SK-N-SH treated with all-trans-retinoic acid at 6 μM for 48 hours (cell line): ENCODE data around the gene KLK4.

Experiments
- ATAC-seq: fragments of 200-7000 bp; cut with Tn5 transposase; 3 replicates; pipeline ENCODE4 v1.9.1; 2020; ENCODE audit warnings: mild to moderate bottlenecking, moderate library complexity
- ARNTL ChIP-seq: fragments of 450-650 bp; formaldehyde crosslinking; IDR thresholded peaks from 2 replicates; pipeline ENCODE4 v1.5.0; 2020; ENCODE audit warnings: low read depth, mild to moderate bottlenecking, moderate library complexity, borderline replicate concordance
- BACH2 ChIP-seq: fragments of 250-450 bp; sonication (Bioruptor Pico); IDR thresholded peaks from 2 replicates; pipeline ENCODE4 v1.9.0; 2021; ENCODE audit warnings: mild to moderate bottlenecking, borderline replicate concordance
- CSDC2 ChIP-seq: fragments of 250-450 bp; sonication (Bioruptor Pico); IDR thresholded peaks from 2 replicates; pipeline ENCODE4 v1.5.0; 2020; ENCODE audit warnings: mild to moderate bottlenecking, moderate library complexity
- ESRRG ChIP-seq: fragments of 250-450 bp; sonication (Bioruptor Pico); IDR thresholded peaks from 2 replicates; pipeline ENCODE4 v1.6.1; 2021; ENCODE audit warnings: mild to moderate bottlenecking
- GLIS3 ChIP-seq: fragments of 250-450 bp; sonication (Bioruptor Pico); IDR thresholded peaks from 2 replicates; pipeline ENCODE4 v1.5.0; 2020; ENCODE audit warnings: mild to moderate bottlenecking, moderate library complexity
- ISL1 ChIP-seq: fragments of 250-450 bp; sonication (Bioruptor Pico); IDR thresholded peaks from 2 replicates; pipeline ENCODE4 v2.1.2; 2022; ENCODE audit warnings: mild to moderate bottlenecking, moderate library complexity
- OSR1 ChIP-seq: fragments of 250-450 bp; sonication (Bioruptor Pico); IDR thresholded peaks from 2 replicates; pipeline ENCODE4 v1.8.0; 2022; ENCODE audit warnings: moderate library complexity, mild to moderate bottlenecking, inconsistent platforms
- PPARA ChIP-seq: fragments of 250-450 bp; sonication (Bioruptor Pico); IDR thresholded peaks from 2 replicates; pipeline ENCODE4 v1.5.0; 2020; ENCODE audit warnings: mild to moderate bottlenecking, borderline replicate concordance
- RARB ChIP-seq: fragments of 250-450 bp; sonication (Bioruptor Pico); IDR thresholded peaks from 2 replicates; pipeline ENCODE4 v1.8.0; 2021; ENCODE audit warnings: mild to moderate bottlenecking, moderate library complexity
- SNAI2 ChIP-seq: fragments of 250-450 bp; sonication (Bioruptor Pico); IDR thresholded peaks from 2 replicates; pipeline ENCODE4 v1.5.0; 2020; ENCODE audit warnings: mild to moderate bottlenecking, moderate library complexity
- TCF4 ChIP-seq: fragments of 250-450 bp; sonication (Bioruptor Pico); IDR thresholded peaks from 2 replicates; pipeline ENCODE4 v1.8.0; 2021; ENCODE audit warnings: mild to moderate bottlenecking, moderate library complexity, borderline replicate concordance
- TOX ChIP-seq: fragments of 250-450 bp; sonication (Bioruptor Pico); IDR thresholded peaks from 2 replicates; pipeline ENCODE4 v1.8.0; 2021; ENCODE audit warnings: mild to moderate bottlenecking, moderate library complexity, borderline replicate concordance
- ZC3H10 ChIP-seq: fragments of 250-450 bp; sonication (Bioruptor Pico); IDR thresholded peaks from 2 replicates; pipeline ENCODE4 v1.5.1; 2021; ENCODE audit warnings: mild to moderate bottlenecking, moderate library complexity
- ZFP3 ChIP-seq: fragments of 250-450 bp; sonication (Bioruptor Pico); IDR thresholded peaks from 2 replicates; pipeline ENCODE4 v1.5.0; 2020; ENCODE audit warnings: mild to moderate bottlenecking, moderate library complexity
- ZFP30 ChIP-seq: fragments of 450-650 bp; formaldehyde crosslinking; IDR thresholded peaks from 2 replicates; pipeline ENCODE4 v1.5.0; 2022; ENCODE audit warnings: mild to moderate bottlenecking, moderate library complexity
- ZNF565 ChIP-seq: fragments of 450-650 bp; formaldehyde crosslinking; conservative IDR thresholded peaks from 2 replicates; pipeline ENCODE4 v1.5.0; 2020; ENCODE audit warnings: low read depth, mild to moderate bottlenecking, moderate library complexity
- ZNF70 ChIP-seq: fragments of 450-650 bp; formaldehyde crosslinking; IDR thresholded peaks from 2 replicates; pipeline ENCODE4 v1.5.0; 2020; ENCODE audit warnings: mild to moderate bottlenecking, moderate library complexity
- ZNF8 ChIP-seq: fragments of 450-650 bp; formaldehyde crosslinking; IDR thresholded peaks from 2 replicates; pipeline ENCODE4 v1.5.0; 2020; ENCODE audit warnings: mild to moderate bottlenecking, moderate library complexity
- TF ChIP-seq, protein P1 (sequence below): fragments of 250-450 bp; sonication (Bioruptor Pico); IDR thresholded peaks from 2 replicates; pipeline ENCODE4 v1.8.0; 2021; ENCODE audit warnings: low read depth, mild to moderate bottlenecking, moderate library complexity, borderline replicate concordance
- TF ChIP-seq, protein P2 (sequence below): fragments of 250-450 bp; sonication (Bioruptor Pico); IDR thresholded peaks from 2 replicates; pipeline ENCODE4 v1.5.1; 2021; ENCODE audit warnings: mild to moderate bottlenecking, moderate library complexity
- TF ChIP-seq, protein P3 (sequence below): fragments of 250-450 bp; sonication (Bioruptor Pico); IDR thresholded peaks from 2 replicates; pipeline ENCODE4 v1.8.0; 2020; ENCODE audit warnings: mild to moderate bottlenecking, moderate library complexity, borderline replicate concordance
- TF ChIP-seq, protein P4 (sequence below): fragments of 250-450 bp; sonication (Bioruptor Pico); IDR thresholded peaks from 2 replicates; pipeline ENCODE4 v1.5.1; 2020; ENCODE audit warnings: low read depth, mild to moderate bottlenecking, moderate library complexity

Gene KLK4

DNA sequence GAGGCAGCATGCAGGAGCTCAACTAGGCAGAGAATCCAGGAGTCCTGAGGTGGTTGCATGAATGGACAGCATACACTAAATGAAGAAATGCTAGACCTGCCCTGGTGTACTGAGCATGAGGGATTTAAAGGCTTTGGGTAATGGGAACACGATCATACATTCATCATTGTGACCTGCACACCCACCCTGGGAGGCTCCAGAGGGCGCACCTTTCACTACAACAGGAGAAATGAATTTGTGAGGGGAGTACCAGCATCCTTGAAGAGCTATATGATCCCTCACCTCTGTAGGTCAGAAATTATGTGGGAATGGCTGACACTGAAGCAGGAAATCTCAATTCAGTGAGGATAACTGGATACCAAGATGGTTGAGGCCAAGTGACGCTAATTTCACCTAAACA lies 29.0 kb downstream of the KLK4 start (continued):
- TF ChIP-seq, protein P1, sequence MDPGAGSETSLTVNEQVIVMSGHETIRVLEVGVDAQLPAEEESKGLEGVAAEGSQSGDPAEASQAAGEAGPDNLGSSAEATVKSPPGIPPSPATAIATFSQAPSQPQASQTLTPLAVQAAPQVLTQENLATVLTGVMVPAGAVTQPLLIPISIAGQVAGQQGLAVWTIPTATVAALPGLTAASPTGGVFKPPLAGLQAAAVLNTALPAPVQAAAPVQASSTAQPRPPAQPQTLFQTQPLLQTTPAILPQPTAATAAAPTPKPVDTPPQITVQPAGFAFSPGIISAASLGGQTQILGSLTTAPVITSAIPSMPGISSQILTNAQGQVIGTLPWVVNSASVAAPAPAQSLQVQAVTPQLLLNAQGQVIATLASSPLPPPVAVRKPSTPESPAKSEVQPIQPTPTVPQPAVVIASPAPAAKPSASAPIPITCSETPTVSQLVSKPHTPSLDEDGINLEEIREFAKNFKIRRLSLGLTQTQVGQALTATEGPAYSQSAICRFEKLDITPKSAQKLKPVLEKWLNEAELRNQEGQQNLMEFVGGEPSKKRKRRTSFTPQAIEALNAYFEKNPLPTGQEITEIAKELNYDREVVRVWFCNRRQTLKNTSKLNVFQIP (CRISPR knock-in tag) = no peak
- TF ChIP-seq GLIS3 (CRISPR knock-in tag) = no peak
- TF ChIP-seq, protein P2, sequence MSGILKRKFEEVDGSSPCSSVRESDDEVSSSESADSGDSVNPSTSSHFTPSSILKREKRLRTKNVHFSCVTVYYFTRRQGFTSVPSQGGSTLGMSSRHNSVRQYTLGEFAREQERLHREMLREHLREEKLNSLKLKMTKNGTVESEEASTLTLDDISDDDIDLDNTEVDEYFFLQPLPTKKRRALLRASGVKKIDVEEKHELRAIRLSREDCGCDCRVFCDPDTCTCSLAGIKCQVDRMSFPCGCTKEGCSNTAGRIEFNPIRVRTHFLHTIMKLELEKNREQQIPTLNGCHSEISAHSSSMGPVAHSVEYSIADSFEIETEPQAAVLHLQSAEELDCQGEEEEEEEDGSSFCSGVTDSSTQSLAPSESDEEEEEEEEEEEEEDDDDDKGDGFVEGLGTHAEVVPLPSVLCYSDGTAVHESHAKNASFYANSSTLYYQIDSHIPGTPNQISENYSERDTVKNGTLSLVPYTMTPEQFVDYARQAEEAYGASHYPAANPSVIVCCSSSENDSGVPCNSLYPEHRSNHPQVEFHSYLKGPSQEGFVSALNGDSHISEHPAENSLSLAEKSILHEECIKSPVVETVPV (CRISPR knock-in tag) = no peak
- TF ChIP-seq PPARA (CRISPR knock-in tag) = no peak

DNA sequence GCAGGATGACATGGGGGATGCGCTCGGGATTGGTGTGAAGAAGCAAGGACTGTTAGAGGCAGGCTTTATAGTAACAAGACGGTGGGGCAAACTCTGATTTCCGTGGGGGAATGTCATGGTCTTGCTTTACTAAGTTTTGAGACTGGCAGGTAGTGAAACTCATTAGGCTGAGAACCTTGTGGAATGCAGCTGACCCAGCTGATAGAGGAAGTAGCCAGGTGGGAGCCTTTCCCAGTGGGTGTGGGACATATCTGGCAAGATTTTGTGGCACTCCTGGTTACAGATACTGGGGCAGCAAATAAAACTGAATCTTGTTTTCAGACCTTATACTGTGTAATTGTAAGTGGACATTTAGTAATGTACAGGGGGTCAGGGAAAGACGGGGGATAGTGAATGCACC lies 31.0 kb downstream of the KLK4 start:
- TF ChIP-seq ZC3H10 (no peak), ZFP30 (no peak), OSR1 (no peak), ARNTL (CRISPR knock-in tag) (no peak), GLIS3 (CRISPR knock-in tag) (no peak), ESRRG (CRISPR knock-in tag) (no peak), ZFP3 (CRISPR knock-in tag) (no peak), ZNF8 (CRISPR knock-in tag) (no peak), PPARA (CRISPR knock-in tag) (no peak), CSDC2 (no peak), TOX (CRISPR knock-in tag) (no peak), SNAI2 (CRISPR knock-in tag) (no peak), RARB (CRISPR knock-in tag) (no peak), BACH2 (CRISPR knock-in tag) (no peak), TCF4 (CRISPR knock-in tag) (no peak), ZNF70 (no peak)
- TF ChIP-seq, protein P3, sequence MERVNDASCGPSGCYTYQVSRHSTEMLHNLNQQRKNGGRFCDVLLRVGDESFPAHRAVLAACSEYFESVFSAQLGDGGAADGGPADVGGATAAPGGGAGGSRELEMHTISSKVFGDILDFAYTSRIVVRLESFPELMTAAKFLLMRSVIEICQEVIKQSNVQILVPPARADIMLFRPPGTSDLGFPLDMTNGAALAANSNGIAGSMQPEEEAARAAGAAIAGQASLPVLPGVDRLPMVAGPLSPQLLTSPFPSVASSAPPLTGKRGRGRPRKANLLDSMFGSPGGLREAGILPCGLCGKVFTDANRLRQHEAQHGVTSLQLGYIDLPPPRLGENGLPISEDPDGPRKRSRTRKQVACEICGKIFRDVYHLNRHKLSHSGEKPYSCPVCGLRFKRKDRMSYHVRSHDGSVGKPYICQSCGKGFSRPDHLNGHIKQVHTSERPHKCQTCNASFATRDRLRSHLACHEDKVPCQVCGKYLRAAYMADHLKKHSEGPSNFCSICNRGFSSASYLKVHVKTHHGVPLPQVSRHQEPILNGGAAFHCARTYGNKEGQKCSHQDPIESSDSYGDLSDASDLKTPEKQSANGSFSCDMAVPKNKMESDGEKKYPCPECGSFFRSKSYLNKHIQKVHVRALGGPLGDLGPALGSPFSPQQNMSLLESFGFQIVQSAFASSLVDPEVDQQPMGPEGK (CRISPR knock-in tag) = no peak
- TF ChIP-seq, protein P4, sequence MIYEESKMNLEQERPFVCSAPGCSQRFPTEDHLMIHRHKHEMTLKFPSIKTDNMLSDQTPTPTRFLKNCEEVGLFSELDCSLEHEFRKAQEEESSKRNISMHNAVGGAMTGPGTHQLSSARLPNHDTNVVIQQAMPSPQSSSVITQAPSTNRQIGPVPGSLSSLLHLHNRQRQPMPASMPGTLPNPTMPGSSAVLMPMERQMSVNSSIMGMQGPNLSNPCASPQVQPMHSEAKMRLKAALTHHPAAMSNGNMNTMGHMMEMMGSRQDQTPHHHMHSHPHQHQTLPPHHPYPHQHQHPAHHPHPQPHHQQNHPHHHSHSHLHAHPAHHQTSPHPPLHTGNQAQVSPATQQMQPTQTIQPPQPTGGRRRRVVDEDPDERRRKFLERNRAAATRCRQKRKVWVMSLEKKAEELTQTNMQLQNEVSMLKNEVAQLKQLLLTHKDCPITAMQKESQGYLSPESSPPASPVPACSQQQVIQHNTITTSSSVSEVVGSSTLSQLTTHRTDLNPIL (CRISPR knock-in tag) = no peak
- TF ChIP-seq, protein P1 (CRISPR knock-in tag) = no peak
- TF ChIP-seq, protein P2 (CRISPR knock-in tag) = no peak
- ATAC-seq = no peak

DNA sequence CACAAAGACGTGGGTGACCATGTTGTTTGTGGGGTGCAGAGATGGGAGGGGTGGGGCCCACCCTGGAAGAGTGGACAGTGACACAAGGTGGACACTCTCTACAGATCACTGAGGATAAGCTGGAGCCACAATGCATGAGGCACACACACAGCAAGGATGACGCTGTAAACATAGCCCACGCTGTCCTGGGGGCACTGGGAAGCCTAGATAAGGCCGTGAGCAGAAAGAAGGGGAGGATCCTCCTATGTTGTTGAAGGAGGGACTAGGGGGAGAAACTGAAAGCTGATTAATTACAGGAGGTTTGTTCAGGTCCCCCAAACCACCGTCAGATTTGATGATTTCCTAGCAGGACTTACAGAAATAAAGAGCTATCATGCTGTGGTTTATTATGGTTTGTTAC lies 32.3 kb downstream of the KLK4 start:
- no peak for ATAC-seq
- TF ChIP-seq OSR1 (no peak), ZNF565 (CRISPR knock-in tag) (no peak), TOX (CRISPR knock-in tag) (no peak), ZFP3 (CRISPR knock-in tag) (no peak), RARB (CRISPR knock-in tag) (no peak), ISL1 (CRISPR knock-in tag) (no peak), GLIS3 (CRISPR knock-in tag) (no peak), ZNF70 (no peak)
- TF ChIP-seq, protein P4 (CRISPR knock-in tag) = no peak
- TF ChIP-seq, protein P3 (CRISPR knock-in tag) = no peak
- TF ChIP-seq, protein P2 (CRISPR knock-in tag) = no peak
